Activated T-cell treated with anti-CD3 and anti-CD28 coated beads, Interleukin-2, amount 50 U/mL, for 4 hours (primary cell): ENCODE measurements around the gene CRADD. TPM values are rescaled to one million over a fixed set of nuclear protein-coding genes. Genes with fewer than 3 reads are reported as not detected.

Experiments
- ATAC-seq, 2 donors: fragments of 200-7000 bp; cut with Tn5 transposase; one replicate each; pipeline ENCODE4 v1.10.0; 2021
- DNase-seq: peaks from one replicate; pipeline ENCODE4 v3.0.0-alpha.2; 2020
- H3K27me3 Mint-ChIP-seq: one replicate; pipeline ENCODE4 v1.8.0; 2021; ENCODE audit warnings: low read depth, mixed read lengths
- H3K36me3 Mint-ChIP-seq: one replicate; pipeline ENCODE4 v1.8.0; 2022; ENCODE audit warnings: mixed read lengths; ENCODE audit not compliant: insufficient read depth
- H3K4me1 Mint-ChIP-seq: one replicate; pipeline ENCODE4 v1.8.0; 2021; ENCODE audit warnings: low read depth, mixed read lengths
- H3K4me3 Mint-ChIP-seq: one replicate; pipeline ENCODE4 v1.8.0; 2021; ENCODE audit warnings: mild to moderate bottlenecking, moderate library complexity, mixed read lengths
- H3K9me3 Mint-ChIP-seq: one replicate; pipeline ENCODE4 v1.8.0; 2021; ENCODE audit warnings: mixed read lengths
- total RNA-seq, 3 donors: library from RNA; stranded (reverse); gene quantifications; one replicate each; pipeline ENCODE4 v1.2.1, GENCODE V29; 2021

Gene CRADD
- total RNA-seq, 3 donors from 2014 or later, result 6.9 to 9.9 (median 8.7) TPM

DNA sequence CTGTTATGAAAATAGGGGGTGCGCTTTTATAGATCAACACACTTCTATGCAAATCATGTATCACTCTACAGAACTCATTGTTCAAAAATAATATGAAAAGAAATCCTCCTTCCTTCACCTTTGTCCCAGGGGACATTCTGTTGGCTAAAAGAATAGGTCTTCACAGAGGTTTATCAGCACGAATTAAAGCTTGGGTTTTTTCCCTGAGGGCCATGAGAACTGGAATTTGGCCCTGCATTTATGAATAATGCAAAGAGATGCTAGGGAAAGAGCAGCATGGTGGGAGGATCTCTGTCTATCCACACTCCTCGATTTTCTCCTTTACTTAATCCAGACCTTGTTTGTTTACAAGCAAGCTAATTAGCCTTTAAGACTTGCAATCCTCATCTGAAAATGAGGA lies 16.2 kb upstream of the CRADD start:
- H3K36me3 Mint-ChIP-seq, result no peaks in the 10 kb centered on the region
- ATAC-seq (no peak), DNase-seq (no peak)
- no peaks in the 10 kb centered on the region for H3K4me1 Mint-ChIP-seq
- no peaks in the 10 kb centered on the region for H3K9me3 Mint-ChIP-seq
- peaks cover 2% of the 10 kb centered on the region for H3K27me3 Mint-ChIP-seq
- H3K4me3 Mint-ChIP-seq, result no peak overlapping the region

DNA sequence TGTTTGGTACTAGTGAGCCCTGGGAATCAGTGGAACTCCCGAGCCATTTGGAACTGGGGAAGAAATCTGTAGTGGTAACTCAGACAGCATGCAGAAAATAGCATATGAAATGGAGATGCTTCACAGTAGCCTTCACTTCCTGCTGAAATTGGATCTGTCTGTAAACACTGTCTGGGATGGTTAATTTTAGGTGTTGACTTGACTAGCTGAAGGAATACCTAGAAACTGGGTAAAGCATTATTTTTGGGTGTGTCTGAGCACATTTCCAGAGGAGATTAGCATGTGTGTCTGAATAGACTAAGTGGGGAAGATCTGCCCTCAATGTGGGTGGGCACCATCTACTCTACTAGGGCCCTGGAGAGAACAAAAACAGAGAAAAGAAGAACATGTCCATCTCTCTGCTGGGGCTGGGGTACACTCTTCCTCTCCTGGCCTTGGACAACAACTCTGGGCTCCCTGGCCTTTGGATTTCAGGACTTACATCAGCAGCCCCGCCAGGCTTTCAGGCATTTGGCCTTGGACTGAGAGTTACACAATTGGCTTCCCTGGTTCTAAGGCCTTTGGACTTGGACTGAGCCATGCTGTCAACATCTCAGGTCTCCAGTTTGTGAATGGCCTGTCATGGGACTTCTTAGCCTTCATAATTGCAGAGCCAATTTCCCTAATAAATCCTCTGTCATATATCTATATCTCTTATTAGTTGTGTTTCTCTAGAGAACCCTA lies 14.0 kb upstream of the CRADD start:
- no peaks in the 10 kb centered on the region for H3K9me3 Mint-ChIP-seq
- ATAC-seq (no peak), DNase-seq (no peak)
- H3K4me3 Mint-ChIP-seq, result no peak overlapping the region
- H3K4me1 Mint-ChIP-seq, result no peaks in the 10 kb centered on the region
- H3K36me3 Mint-ChIP-seq, result no peaks in the 10 kb centered on the region
- no peaks in the 10 kb centered on the region for H3K27me3 Mint-ChIP-seq

DNA sequence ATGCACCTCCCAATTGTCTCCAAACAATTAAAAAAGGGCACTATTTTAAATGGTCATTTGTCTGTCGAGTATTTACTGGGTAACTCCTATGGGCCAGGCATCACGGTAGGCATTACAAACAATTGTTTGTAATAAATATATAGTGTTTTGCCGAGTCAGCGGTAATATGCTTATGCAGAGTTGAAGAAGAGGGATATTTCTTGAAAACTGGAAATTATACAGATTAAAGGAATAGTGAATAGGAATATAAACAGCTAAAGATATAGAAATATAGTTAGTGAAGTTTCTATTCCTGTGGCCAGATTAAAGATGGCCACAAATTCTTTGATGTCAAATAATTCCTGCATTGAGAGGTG lies 13.5 kb upstream of the CRADD start:
- Mint-ChIP-seq H3K27me3 (no peaks in the 10 kb centered on the region), H3K36me3 (no peaks in the 10 kb centered on the region), H3K4me3 (no peak overlapping the region), H3K4me1 (peaks cover 5% of the 10 kb centered on the region), H3K9me3 (peaks cover 5% of the 10 kb centered on the region)
- DNase-seq (no peak), ATAC-seq (no peak)

DNA sequence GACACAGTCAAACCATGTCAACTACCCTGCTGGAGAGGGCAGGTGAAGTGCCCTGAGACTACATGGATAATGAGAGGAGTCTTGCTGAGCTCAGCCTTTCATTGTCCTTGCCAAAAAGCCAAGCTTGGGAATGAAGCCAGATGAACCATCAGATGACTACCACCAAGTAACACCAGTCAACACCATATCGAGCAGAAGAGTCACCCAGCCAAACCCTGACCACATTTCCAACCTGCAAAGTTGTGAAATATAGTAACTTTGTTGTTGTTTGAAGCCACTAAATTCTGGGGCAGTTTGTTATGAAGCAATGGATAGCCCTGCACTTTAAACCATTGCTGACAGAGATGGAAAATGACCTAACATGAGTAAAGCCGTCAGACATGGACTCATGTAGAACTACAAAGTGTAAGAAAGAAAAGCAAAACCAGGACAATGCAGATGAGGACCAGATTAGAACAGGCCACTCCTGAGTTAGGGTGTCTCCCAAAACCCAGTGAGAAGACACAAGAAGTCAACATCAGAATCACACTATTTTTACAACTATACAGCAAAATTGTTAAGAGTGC lies 12.5 kb upstream of the CRADD start:
- Mint-ChIP-seq H3K27me3 (no peaks in the 10 kb centered on the region), H3K9me3 (peaks cover 13% of the 10 kb centered on the region), H3K36me3 (no peaks in the 10 kb centered on the region), H3K4me3 (no peak overlapping the region), H3K4me1 (peaks cover 12% of the 10 kb centered on the region)
- DNase-seq (no peak), ATAC-seq (no peak)

DNA sequence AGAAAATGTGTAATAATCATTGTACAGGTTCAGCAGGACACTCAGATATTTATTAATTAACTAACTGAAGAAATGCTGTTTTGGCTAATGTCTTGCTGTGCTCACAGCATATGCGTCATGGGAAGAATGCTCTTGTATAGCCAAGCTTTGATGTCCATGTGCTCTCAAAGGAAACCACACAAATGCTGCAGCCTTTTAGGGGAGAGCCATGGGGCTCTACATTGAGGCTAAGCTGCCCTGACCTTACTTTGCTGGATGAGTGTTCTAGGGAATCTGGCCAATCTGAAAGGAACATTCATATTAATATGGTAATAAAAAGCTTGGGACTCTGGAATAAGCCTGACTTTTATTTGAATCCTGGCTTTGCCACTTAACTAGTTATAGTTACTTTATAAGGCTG lies 9.5 kb upstream of the CRADD start:
- Mint-ChIP-seq H3K36me3 (no peaks in the 10 kb centered on the region), H3K9me3 (peaks cover 13% of the 10 kb centered on the region), H3K4me3 (no peak overlapping the region), H3K27me3 (no peaks in the 10 kb centered on the region), H3K4me1 (peaks cover 12% of the 10 kb centered on the region)
- ATAC-seq, result no peak
- DNase-seq, result no peak

DNA sequence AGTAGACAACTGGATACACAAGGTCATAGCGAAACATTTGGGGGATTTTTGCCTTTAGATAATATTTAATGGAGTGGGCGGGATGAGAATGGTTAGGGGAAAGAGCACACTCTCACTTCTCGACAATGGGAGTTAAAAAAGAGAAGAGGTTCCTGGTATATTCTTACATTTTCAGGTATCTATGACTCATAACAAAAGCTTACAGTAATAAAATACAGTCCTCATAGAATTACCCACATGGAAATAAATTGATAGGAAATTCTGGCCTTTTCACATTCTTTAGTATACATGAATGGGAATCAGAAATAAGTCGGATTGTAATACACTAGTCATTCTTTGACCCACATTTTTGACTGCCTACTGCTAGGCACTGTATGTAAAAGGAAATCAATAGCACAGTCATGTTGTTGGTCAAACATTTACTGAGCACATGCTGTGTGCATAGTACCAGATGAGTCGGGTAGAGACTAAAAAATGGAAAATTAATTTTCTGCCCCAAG lies 8.2 kb upstream of the CRADD start:
- peaks cover 13% of the 10 kb centered on the region for H3K9me3 Mint-ChIP-seq
- DNase-seq, result no peak

DNA sequence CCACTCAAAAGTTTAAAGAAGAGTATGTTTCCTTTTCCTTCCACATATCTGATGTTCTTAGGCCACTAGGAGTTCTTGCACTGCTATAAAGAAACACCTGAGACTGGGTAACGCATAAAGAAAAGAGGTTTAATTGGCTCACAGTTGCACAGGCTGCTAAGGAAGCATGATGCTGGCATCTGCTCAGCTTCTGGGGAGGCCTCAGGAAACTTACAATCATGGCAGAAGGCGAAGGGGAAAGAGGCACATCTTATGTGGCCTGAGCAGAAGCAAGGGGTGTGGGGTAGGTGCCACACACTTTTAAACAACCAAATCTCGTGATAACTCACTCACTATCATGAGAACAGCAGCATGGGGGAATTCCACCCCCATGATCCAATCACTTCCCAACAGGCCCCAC lies 7.7 kb upstream of the CRADD start:
- Mint-ChIP-seq H3K27me3 (peaks cover 11% of the 10 kb centered on the region), H3K36me3 (no peaks in the 10 kb centered on the region), H3K4me3 (no peak overlapping the region), H3K9me3 (peaks cover 13% of the 10 kb centered on the region), H3K4me1 (peaks cover 12% of the 10 kb centered on the region)
- DNase-seq, result no peak
- no peak for ATAC-seq

More for the DNA sequence above, 8.2 kb upstream of the CRADD start:
- Mint-ChIP-seq H3K4me3 (no peak overlapping the region), H3K4me1 (peaks cover 12% of the 10 kb centered on the region), H3K27me3 (peaks cover 6% of the 10 kb centered on the region), H3K36me3 (no peaks in the 10 kb centered on the region)
- ATAC-seq, result peak; percentile 40 to 77

DNA sequence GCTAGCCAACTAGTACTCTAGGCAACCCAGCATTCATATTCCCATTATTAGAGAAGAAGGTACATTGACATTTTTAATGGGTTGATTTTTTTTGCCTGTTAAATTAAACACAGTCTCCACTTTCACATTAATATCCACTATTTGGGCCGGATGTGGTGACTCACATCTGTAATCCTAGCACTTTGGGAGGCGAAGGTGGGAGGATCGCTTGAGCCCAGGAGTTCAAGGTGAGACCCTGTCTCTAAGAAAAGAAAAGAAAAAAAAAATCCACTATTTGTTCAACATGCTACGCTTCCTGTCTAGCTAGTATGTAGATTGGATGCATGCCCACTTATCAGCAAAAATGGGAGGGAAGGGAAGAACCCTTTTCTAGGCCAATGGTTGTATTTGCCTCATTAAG lies 7.1 kb upstream of the CRADD start:
- DNase-seq (no peak), ATAC-seq (no peak)
- Mint-ChIP-seq H3K4me3 (no peak overlapping the region), H3K9me3 (peaks cover 13% of the 10 kb centered on the region), H3K27me3 (peaks cover 11% of the 10 kb centered on the region), H3K36me3 (no peaks in the 10 kb centered on the region), H3K4me1 (peaks cover 12% of the 10 kb centered on the region)

DNA sequence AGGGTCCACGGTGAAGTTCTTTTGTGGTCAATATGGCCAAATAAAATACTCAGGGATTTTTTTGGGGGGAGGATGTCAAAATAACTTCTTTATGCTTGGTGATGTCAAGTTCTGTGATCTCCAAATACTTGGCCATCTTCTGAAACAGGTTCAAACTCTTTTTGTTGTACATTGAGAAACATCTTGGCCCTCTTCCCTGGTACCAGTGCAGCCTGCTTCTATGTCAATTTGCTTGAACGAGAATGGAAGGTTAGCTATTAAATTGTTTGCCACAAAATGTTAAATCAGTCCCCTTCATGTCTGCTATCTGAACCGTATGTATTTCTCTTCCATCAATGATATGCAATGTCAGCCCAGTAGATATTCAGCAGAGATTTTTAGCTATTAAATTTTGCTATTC lies 6.1 kb upstream of the CRADD start:
- Mint-ChIP-seq H3K9me3 (peaks cover 13% of the 10 kb centered on the region), H3K27me3 (peaks cover 11% of the 10 kb centered on the region), H3K4me3 (no peak overlapping the region), H3K4me1 (peaks cover 12% of the 10 kb centered on the region), H3K36me3 (no peaks in the 10 kb centered on the region)
- DNase-seq (no peak), ATAC-seq (no peak)

DNA sequence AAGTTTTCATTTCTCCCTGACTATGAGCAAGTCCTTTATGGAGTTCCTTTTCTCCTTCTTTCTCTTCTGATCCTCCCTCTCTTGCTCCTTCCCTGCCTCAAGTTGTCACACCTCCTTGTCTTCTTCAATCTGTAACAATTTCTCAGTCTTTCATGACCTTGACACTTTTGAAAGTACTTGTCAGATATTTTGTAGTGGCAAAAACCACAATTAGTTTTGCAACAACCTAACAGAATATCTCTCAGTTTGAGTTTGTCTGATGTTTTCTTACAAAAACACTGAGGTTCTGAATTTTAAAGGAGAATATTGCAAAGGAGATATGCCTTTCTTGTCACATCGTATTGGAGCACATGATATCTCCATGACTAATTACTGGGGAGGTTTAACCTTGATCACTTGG lies 4.1 kb upstream of the CRADD start:
- H3K36me3 Mint-ChIP-seq, result no peaks in the 10 kb centered on the region
- no peak overlapping the region for H3K4me3 Mint-ChIP-seq
- DNase-seq (no peak), ATAC-seq (no peak)
- H3K9me3 Mint-ChIP-seq, result peaks cover 13% of the 10 kb centered on the region
- H3K4me1 Mint-ChIP-seq, result peaks cover 22% of the 10 kb centered on the region
- H3K27me3 Mint-ChIP-seq, result peaks cover 11% of the 10 kb centered on the region

DNA sequence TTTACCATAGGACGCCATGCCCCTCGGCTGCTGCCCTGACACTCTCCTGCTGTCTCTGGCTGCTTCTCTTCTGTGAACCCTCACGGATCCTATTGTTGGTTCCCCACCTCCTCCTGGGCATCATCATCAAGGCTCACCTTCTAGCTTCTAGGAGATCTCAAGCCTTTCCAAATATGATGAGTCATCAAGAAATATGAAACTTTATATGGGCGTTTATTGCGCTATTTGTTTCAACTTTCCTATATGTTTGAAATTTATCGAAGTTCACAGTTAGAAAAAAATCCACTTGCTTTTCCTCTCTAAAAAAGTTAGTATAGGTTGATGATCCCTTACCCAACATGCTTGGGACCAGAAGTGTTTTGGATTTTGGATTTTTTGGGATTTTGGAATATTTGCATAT lies 2.8 kb upstream of the CRADD start:
- no peak overlapping the region for H3K4me3 Mint-ChIP-seq
- peaks cover 11% of the 10 kb centered on the region for H3K27me3 Mint-ChIP-seq
- H3K36me3 Mint-ChIP-seq, result peaks cover 4% of the 10 kb centered on the region
- ATAC-seq (no peak), DNase-seq (no peak)
- H3K9me3 Mint-ChIP-seq, result peaks cover 2% of the 10 kb centered on the region
- peaks cover 24% of the 10 kb centered on the region for H3K4me1 Mint-ChIP-seq

DNA sequence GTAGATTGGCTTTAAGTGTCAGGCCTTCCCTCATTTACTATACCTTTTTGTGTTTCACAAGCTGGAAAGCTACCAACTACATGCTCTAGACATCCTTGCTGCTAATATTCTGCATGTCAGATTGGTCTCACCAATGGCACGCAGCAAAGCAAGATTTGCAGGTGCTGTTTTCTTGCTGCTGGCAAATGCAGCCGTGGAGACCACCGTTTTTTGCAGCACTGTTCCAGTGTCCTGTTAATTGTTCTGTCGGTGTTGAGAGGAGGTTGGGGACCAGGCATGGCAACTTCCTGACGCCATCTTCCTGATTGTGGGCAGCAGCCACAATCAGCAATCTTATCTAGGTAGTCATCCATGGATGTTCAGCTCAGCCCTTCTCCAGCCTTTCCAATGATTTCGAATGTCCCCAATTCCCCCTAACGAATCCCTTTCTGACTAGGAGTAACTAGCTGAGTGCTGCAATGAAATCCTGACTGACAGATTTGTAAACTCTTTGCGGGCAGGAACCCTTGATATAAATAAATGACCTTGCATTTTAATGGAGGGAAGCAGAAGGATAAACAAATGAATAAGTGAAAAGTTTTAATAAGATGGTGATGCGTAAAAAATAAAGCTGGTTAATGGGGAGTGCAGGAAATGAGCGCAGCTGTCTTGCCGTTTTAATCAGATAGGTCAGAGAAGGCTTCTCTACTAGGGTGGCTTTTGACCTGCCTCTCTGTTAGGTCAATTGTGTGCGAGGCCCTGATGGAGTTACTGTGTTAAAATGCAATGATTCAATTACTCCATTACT lies 574 bp upstream of the CRADD start:
- ATAC-seq (peak; percentile 7 to 8), DNase-seq (no peak)
- H3K9me3 Mint-ChIP-seq, result no peaks in the 10 kb centered on the region
- peaks cover 25% of the 10 kb centered on the region for H3K4me1 Mint-ChIP-seq
- H3K36me3 Mint-ChIP-seq, result peaks cover 10% of the 10 kb centered on the region
- peak overlapping the region; percentile 93 for H3K4me3 Mint-ChIP-seq
- peaks cover 11% of the 10 kb centered on the region for H3K27me3 Mint-ChIP-seq

DNA sequence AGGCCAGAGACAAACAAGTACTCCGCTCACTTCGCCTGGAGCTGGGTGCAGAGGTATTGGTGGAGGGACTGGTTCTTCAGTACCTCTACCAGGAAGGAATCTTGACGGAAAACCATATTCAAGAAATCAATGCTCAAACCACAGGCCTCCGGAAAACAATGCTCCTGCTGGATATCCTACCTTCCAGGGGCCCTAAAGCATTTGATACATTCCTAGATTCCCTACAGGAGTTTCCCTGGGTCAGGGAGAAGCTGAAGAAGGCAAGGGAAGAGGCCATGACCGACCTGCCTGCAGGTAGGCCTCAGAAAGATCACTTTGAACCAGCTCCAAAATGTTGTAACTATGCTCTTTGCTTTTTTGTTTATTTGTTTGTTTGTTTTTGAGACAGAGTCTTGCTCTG lies 1.6 kb downstream of the CRADD start:
- H3K4me3 Mint-ChIP-seq, result peak overlapping the region; percentile 93

DNA sequence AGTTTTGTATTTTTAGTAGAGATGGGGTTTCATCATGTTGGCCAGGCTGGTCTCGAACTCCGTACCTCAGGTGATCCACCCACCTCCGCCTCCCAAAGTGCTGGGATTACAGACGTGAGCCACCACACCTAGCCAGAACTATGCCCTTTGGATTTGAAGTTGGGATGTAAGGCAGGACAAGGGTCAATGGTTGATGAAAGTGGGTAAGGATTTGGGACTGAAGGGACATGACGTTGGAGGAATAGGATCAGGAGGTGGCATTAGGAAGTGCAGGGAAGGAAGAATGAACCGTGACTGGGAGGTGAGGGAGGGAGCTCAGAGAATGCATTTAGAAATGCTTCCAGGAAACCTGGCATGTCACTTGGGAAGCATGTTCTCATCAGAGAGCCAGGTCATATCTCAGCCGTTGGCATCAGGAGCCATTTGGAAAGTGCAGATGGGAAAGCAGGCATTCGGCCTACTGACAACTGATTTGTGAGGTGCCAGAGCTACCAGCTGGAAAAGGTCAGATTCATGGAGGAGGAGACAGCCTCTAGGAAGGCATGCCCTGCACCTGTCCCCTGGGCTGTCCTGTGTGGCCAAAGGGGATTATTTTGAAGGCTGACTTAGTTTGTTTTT lies 2.2 kb downstream of the CRADD start:
- peaks cover 11% of the 10 kb centered on the region for H3K36me3 Mint-ChIP-seq
- H3K4me1 Mint-ChIP-seq, result peaks cover 38% of the 10 kb centered on the region
- no peaks in the 10 kb centered on the region for H3K9me3 Mint-ChIP-seq
- H3K4me3 Mint-ChIP-seq, result peak overlapping the region; percentile 93
- DNase-seq (no peak), ATAC-seq (no peak)
- no peaks in the 10 kb centered on the region for H3K27me3 Mint-ChIP-seq

More for the DNA sequence above, 1.6 kb downstream of the CRADD start:
- Mint-ChIP-seq H3K4me1 (peaks cover 31% of the 10 kb centered on the region), H3K36me3 (peaks cover 11% of the 10 kb centered on the region), H3K27me3 (peaks cover 6% of the 10 kb centered on the region), H3K9me3 (no peaks in the 10 kb centered on the region)
- no peak for ATAC-seq
- DNase-seq, result no peak
